ENCODE measurements around the gene SRPRA.

- TF ChIP-seq CTCF (conservative IDR thresholded peaks at IDR 0.05) (no peak), EZH2 (IDR thresholded peaks at IDR 0.05; ENCODE audit: low read depth) (no peak)
These were observed 5.2 kb downstream of the SRPRA start for GRCh38 chr11:126263489-126263888.

All from PC-9 (cell line).